ENCODE data around the gene LRBA.

LRBA gene

GRCh38 chr4:150461957-150462356 lies 553.1 kb downstream of the LRBA start:
- in situ Hi-C loops (cut with MboI; ENCODE audit: low pct_unique_long_range_greater_than_20kb, low sequenced_read_pairs, unreplicated experiment), result no loop called here
- no peak for DNase-seq (ENCODE audit: low spot score)
- TF ChIP-seq CTCF (IDR thresholded peaks at IDR 0.05; ENCODE audit: extremely low read depth, insufficient read depth, missing control alignments), result no peak

GRCh38 chr4:150457802-150458201 lies 557.3 kb downstream of the LRBA start:
- no peak for TF ChIP-seq CTCF (IDR thresholded peaks at IDR 0.05; ENCODE audit: extremely low read depth, insufficient read depth, missing control alignments)

GRCh38 chr4:150451883-150452282 lies 563.2 kb downstream of the LRBA start:
- in situ Hi-C loops (cut with MboI; ENCODE audit: low pct_unique_long_range_greater_than_20kb, low sequenced_read_pairs, unreplicated experiment), result no loop called here
- TF ChIP-seq CTCF (IDR thresholded peaks at IDR 0.05; ENCODE audit: extremely low read depth, insufficient read depth, missing control alignments), result no peak
- no peak for DNase-seq (ENCODE audit: low spot score)

More at GRCh38 chr4:150457802-150458201, 557.3 kb downstream of the LRBA start:
- in situ Hi-C loops (cut with MboI; ENCODE audit: low pct_unique_long_range_greater_than_20kb, low sequenced_read_pairs, unreplicated experiment), result no loop called here
- DNase-seq (ENCODE audit: low spot score), result no peak

- in situ Hi-C loops (cut with MboI; ENCODE audit: low pct_unique_long_range_greater_than_20kb, low sequenced_read_pairs, unreplicated experiment), result no loop called here
- TF ChIP-seq CTCF (IDR thresholded peaks at IDR 0.05; ENCODE audit: extremely low read depth, insufficient read depth, missing control alignments), result no peak
- DNase-seq (ENCODE audit: low spot score), result no peak
These were observed 567.7 kb downstream of the LRBA start for GRCh38 chr4:150447356-150447755.

- no peak for TF ChIP-seq CTCF (IDR thresholded peaks at IDR 0.05; ENCODE audit: extremely low read depth, insufficient read depth, missing control alignments)
These were observed 575.6 kb downstream of the LRBA start for GRCh38 chr4:150439451-150439933.

GRCh38 chr4:150436598-150437370 lies 578.3 kb downstream of the LRBA start:
- no peak for DNase-seq (ENCODE audit: low spot score)
- TF ChIP-seq CTCF (IDR thresholded peaks at IDR 0.05; ENCODE audit: extremely low read depth, insufficient read depth, missing control alignments), result no peak
- in situ Hi-C loops (cut with MboI; ENCODE audit: low pct_unique_long_range_greater_than_20kb, low sequenced_read_pairs, unreplicated experiment), result no loop called here

More at GRCh38 chr4:150439451-150439933, 575.6 kb downstream of the LRBA start:
- in situ Hi-C loops (cut with MboI; ENCODE audit: low pct_unique_long_range_greater_than_20kb, low sequenced_read_pairs, unreplicated experiment), result no loop called here
- no peak for DNase-seq (ENCODE audit: low spot score)

Data from GM13977 (cell line).